Gastrocnemius medialis (tissue), 4 donors: ENCODE results near the gene ASIC4.

Experiments
- POLR2A ChIP-seq, 2 donors: fragments of 450-650 bp; IDR thresholded peaks; one replicate each; pipeline ENCODE4 v1.6.1; 2017; ENCODE audit warnings: antibody characterized with exemption in 2 of 2, mild to moderate bottlenecking in 2 of 2, moderate library complexity in 2 of 2
- TF ChIP-seq, protein P1 (sequence below), 5 experiments: fragments of 450-650 bp in 3 of 5; fragments of 200-600 bp in 2 of 5; sonication (generic) in 2 of 5; IDR thresholded peaks in 4 of 5; conservative IDR thresholded peaks in 1 of 5; 1 replicate in 4 of 5; 2 replicates in 1 of 5; pipeline ENCODE4 v1.5.1; 2016 to 2019; ENCODE audit warnings: antibody characterized with exemption in 5 of 5, mild to moderate bottlenecking in 3 of 5, moderate library complexity in 3 of 5

DNA sequence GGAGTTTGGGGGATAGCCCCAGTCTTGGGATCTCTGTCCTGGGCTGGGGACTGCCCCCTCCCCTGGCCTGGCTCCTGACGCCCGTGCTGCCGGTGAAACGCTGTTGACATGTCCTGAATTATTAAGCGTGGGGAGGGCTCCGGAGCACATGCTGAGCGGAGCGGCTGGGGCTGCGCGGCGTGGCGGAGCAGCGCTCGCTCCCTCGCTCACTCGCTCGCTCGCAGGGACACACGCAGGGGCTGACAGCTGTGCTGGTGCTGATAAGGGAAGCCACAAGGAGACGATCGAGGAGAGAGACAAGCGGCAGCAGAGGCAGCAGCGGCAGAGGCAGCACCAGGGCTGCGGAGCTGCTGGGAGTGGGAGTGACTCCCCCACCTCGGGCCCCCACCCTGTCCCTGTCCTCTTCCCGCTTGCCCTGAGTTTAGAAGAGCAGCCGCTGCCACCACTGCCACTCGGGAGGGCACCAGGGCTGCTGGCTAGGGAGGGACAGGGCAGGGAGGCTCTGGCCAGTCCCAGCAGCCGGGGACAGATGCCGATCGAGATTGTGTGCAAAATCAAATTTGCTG, at the start of gene ASIC4:
- TF ChIP-seq, protein P1, sequence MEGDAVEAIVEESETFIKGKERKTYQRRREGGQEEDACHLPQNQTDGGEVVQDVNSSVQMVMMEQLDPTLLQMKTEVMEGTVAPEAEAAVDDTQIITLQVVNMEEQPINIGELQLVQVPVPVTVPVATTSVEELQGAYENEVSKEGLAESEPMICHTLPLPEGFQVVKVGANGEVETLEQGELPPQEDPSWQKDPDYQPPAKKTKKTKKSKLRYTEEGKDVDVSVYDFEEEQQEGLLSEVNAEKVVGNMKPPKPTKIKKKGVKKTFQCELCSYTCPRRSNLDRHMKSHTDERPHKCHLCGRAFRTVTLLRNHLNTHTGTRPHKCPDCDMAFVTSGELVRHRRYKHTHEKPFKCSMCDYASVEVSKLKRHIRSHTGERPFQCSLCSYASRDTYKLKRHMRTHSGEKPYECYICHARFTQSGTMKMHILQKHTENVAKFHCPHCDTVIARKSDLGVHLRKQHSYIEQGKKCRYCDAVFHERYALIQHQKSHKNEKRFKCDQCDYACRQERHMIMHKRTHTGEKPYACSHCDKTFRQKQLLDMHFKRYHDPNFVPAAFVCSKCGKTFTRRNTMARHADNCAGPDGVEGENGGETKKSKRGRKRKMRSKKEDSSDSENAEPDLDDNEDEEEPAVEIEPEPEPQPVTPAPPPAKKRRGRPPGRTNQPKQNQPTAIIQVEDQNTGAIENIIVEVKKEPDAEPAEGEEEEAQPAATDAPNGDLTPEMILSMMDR (IDR thresholded peaks at IDR 0.05 in 4 of 5, conservative IDR thresholded peaks at IDR 0.05 in 1 of 5) = no peak
- no peak for TF ChIP-seq POLR2A (IDR thresholded peaks at IDR 0.05)
